Measurements from ENCODE around the gene TTYH3. TPM values are rescaled to one million over a fixed set of nuclear protein-coding genes. Genes with fewer than 3 reads are reported as not detected.

Gene TTYH3
- total and polyA plus RNA-seq, 9 of the 15 experiments (the other 6 are each of a cell fraction or from before 2014, with no cell fraction given), result 0.01 to 5.5 (median 1.1) TPM

- ChIA-PET CTCF (ENCODE audit: low intra/inter-chr PET ratio) (no interaction called here), POLR2A (interaction anchor here (0.9 kb wide), 1 partner anchor 41 kb away, joined by 5 read pairs; no protein-coding TSS in a partner anchor)
- intact Hi-C loops (cut with micrococcal nuclease) (loop anchor here (10.0 kb wide), 1 partner anchor 189 kb away; the partner anchor contains the start of gene GRIFIN), in situ Hi-C loops (cut with MboI) (no loop called here)
- no peaks in the 10 kb centered on the region for H3K9me3 ChIP-seq (replicated peaks; ENCODE audit: control insufficient read depth, insufficient read depth, low read depth, low read length)
- no TSS peak for BruUV-seq (replicated peaks)
- DNase-seq (ENCODE audit: extremely low read depth in 1 of 4, low spot score in 3 of 4), result no peak
- no peaks in the 10 kb centered on the region for H3K79me2 ChIP-seq (ENCODE audit: control insufficient read depth, insufficient read depth, low read length)
- H3K9me1 ChIP-seq (ENCODE audit: control insufficient read depth, insufficient read depth, low read length), result no peaks in the 10 kb centered on the region
- WGBS (ENCODE audit: insufficient coverage, low coverage, missing lambda C conversion rate), result 27% methylated on average over 3 of the region's 4 CpGs
- TF ChIP-seq MAFG (tag; conservative IDR thresholded peaks at IDR 0.05), result no peak
- TF ChIP-seq HMG20A (CRISPR knock-in tag; conservative IDR thresholded peaks at IDR 0.05), result no peak
- no peak for TF ChIP-seq SREBF1 (IDR thresholded peaks at IDR 0.05; ENCODE audit: borderline replicate concordance, low read depth, low read length)
- TF ChIP-seq SRF (CRISPR knock-in tag; IDR thresholded peaks at IDR 0.05), result no peak
- TF ChIP-seq RB1 (IDR thresholded peaks at IDR 0.05; ENCODE audit: low read depth), result no peak
- TF ChIP-seq ZNF512 (tag; IDR thresholded peaks at IDR 0.05), result no peak
- TF ChIP-seq MEF2D (tag; conservative IDR thresholded peaks at IDR 0.05; ENCODE audit: low read depth), result no peak
- no peak for TF ChIP-seq GATA2 (CRISPR knock-in tag; IDR thresholded peaks at IDR 0.05)
- no peak for TF ChIP-seq DIDO1 (tag; IDR thresholded peaks at IDR 0.05; ENCODE audit: low read depth)
- TF ChIP-seq ASH1L (IDR thresholded peaks at IDR 0.05; ENCODE audit: borderline replicate concordance, low read depth, partially characterized antibody), result no peak
- TF ChIP-seq FUS (optimal IDR thresholded peaks at IDR 0.05; ENCODE audit: low read depth, low read length), result no peak
- TF ChIP-seq ZNF324 (CRISPR knock-in tag; IDR thresholded peaks at IDR 0.05), result no peak
- no peak for TF ChIP-seq CHD1 (IDR thresholded peaks at IDR 0.05; ENCODE audit: low read length)
- no peak for TF ChIP-seq CREM (IDR thresholded peaks at IDR 0.05; ENCODE audit: low read depth)
- no peak for TF ChIP-seq ZNF639 (CRISPR knock-in tag; conservative IDR thresholded peaks at IDR 0.05 in 1 of 2, IDR thresholded peaks at IDR 0.05 in 1 of 2)
- no peak for TF ChIP-seq SAFB2 (IDR thresholded peaks at IDR 0.05; ENCODE audit: borderline replicate concordance, low read depth, low read length, severe bottlenecking)
- TF ChIP-seq TRIM24 (IDR thresholded peaks at IDR 0.05), result no peak
- TF ChIP-seq ZNF696 (CRISPR knock-in tag; conservative IDR thresholded peaks at IDR 0.05), result no peak
- no peaks in the 10 kb centered on the region for H3K36me3 ChIP-seq (ENCODE audit: control insufficient read depth, insufficient read depth, low read length)
- no peak for FAIRE-seq
- H4K20me1 ChIP-seq (replicated peaks; ENCODE audit: control insufficient read depth, insufficient read depth, low read length), result peaks cover 3% of the 10 kb centered on the region
- H3K9ac ChIP-seq (ENCODE audit: insufficient read depth in 1 of 2, low read depth in 2 of 2, low read length in 2 of 2), result peak overlapping the region in 1 of 2 experiments; percentile 9; a peak in 1 of 4 replicates
- H3K4me1 ChIP-seq (replicated peaks in 1 of 2; ENCODE audit: control insufficient read depth in 2 of 2, insufficient read depth in 2 of 2, low read length in 2 of 2), result peaks cover 4 to 65% of the 10 kb centered on the region in 2 experiments
- peaks cover 7 to 20% of the 10 kb centered on the region in 2 experiments; a peak in 3 of 5 replicates for H3K27me3 ChIP-seq (ENCODE audit: control insufficient read depth in 2 of 2, insufficient read depth in 2 of 2, low read length in 2 of 2)
- H3K27ac ChIP-seq (ENCODE audit: extremely low read depth, low read depth, low read length), result no peak overlapping the region
- no peak overlapping the region for H3K4me3 ChIP-seq
- H3K4me2 ChIP-seq (ENCODE audit: insufficient read depth, low read length), result no peak overlapping the region
- ATAC-seq, result no peak
- H2AFZ ChIP-seq (ENCODE audit: low read depth, low read length), result no peak overlapping the region
Measured at GRCh38 chr7:2663960-2664359, 32.2 kb downstream of the TTYH3 start.
